Thyroid gland (tissue), 4 donors: ENCODE data around the gene A2ML1. TPM values are rescaled to one million over a fixed set of nuclear protein-coding genes. Genes with fewer than 3 reads are reported as not detected.
"Not testable (repeated sequence)": the region's sequence is repeated elsewhere in the genome, so short reads cannot be mapped to it uniquely, and the experiment has no call there.

Source experiments
- DNase-seq, 2 donors: peaks; one replicate each; pipeline ENCODE4 v3.0.0-alpha.2; 2019
- H3K27ac ChIP-seq, 3 donors: fragments of 200-600 bp; sonication (generic); 1 replicate in 2 of 3; 2 replicates in 1 of 3; pipeline ENCODE4 v1.5.1; 2016 to 2019; ENCODE audit warnings: mild to moderate bottlenecking in 1 of 3, moderate library complexity in 1 of 3
- H3K27me3 ChIP-seq: fragments of 200-600 bp; sonication (generic); one replicate; pipeline ENCODE4 v1.5.1; 2019
- H3K36me3 ChIP-seq, 2 donors: fragments of 200-600 bp; sonication (generic); one replicate each; pipeline ENCODE4 v1.5.1; 2016 to 2019
- H3K4me1 ChIP-seq, 2 donors: fragments of 200-600 bp; sonication (generic); one replicate each; pipeline ENCODE4 v1.5.1; 2017 to 2019
- H3K4me3 ChIP-seq, 3 donors: fragments of 200-600 bp; sonication (generic); replicated peaks in 1 of 3; 1 replicate in 2 of 3; 2 replicates in 1 of 3; pipeline ENCODE4 v1.5.1; 2016; ENCODE audit warnings: mild to moderate bottlenecking in 1 of 3
- H3K9me3 ChIP-seq: fragments of 200-600 bp; sonication (generic); one replicate; pipeline ENCODE4 v1.5.1; 2017
- CTCF ChIP-seq, 6 experiments: fragments of 200-600 bp in 3 of 6; fragments of 450-650 bp in 3 of 6; sonication (generic) in 3 of 6; IDR thresholded peaks; one replicate each; pipeline ENCODE4 v1.5.1; 2016 to 2019; ENCODE audit warnings: antibody characterized with exemption in 6 of 6, mild to moderate bottlenecking in 2 of 6, inconsistent platforms in 1 of 6, moderate library complexity in 1 of 6
- POLR2A ChIP-seq, 2 donors: fragments of 450-650 bp; IDR thresholded peaks; one replicate each; pipeline ENCODE4 v1.6.1; 2017; ENCODE audit warnings: antibody characterized with exemption in 2 of 2, mild to moderate bottlenecking in 2 of 2, moderate library complexity in 1 of 2
- WGBS, 2 donors: methylation state at CpG; one replicate each; pipeline ENCODE4 v1.1.5; 2017; 5-methylcytosine and 5-hydroxymethylcytosine counted together
- intact Hi-C: fragments of 100-400 bp; cut with DNase I; formaldehyde crosslinking; loops from one replicate; pipeline ENCODE4 v1.15.1; 2023
- total RNA-seq, 4 donors: library from RNA; depleted of rRNA; stranded (reverse); fragments of >200 nt; gene quantifications; one replicate each; pipeline ENCODE4 v1.2.3, GENCODE V29; 2016

The A2ML1 gene
- total RNA-seq, 4 donors from 2014 or later = 0.22 to 0.27 TPM; not detected in 2

- TF ChIP-seq POLR2A (IDR thresholded peaks at IDR 0.05) (no peak), CTCF (IDR thresholded peaks at IDR 0.05) (no peak)
- no peak for DNase-seq
- Histone ChIP-seq H3K27me3 (no peaks in the 10 kb centered on the region), H3K27ac (no peak overlapping the region), H3K4me3 (no peak overlapping the region), H3K9me3 (no peaks in the 10 kb centered on the region), H3K36me3 (no peaks in the 10 kb centered on the region), H3K4me1 (peaks cover 0 to 6% of the 10 kb centered on the region in 2 donors)
- intact Hi-C loops = no loop called here
- WGBS, 2 donors = 72 to 74% methylated on average over 3 of the region's 3 CpGs
These were observed 23.9 kb downstream of the A2ML1 start for GRCh38 chr12:8846305-8846704.

- intact Hi-C loops = no loop called here
- WGBS, 2 donors = 89 to 93% methylated on average over 6 of the region's 6 CpGs
- no peak for TF ChIP-seq POLR2A (IDR thresholded peaks at IDR 0.05)
- no peak for TF ChIP-seq CTCF (IDR thresholded peaks at IDR 0.05)
- Histone ChIP-seq H3K27ac (no peak overlapping the region), H3K36me3 (no peaks in the 10 kb centered on the region), H3K4me1 (peaks cover 0 to 6% of the 10 kb centered on the region in 2 donors), H3K9me3 (no peaks in the 10 kb centered on the region), H3K27me3 (no peaks in the 10 kb centered on the region), H3K4me3 (no peak overlapping the region)
- DNase-seq = no peak
These were observed 25.0 kb downstream of the A2ML1 start for GRCh38 chr12:8847435-8847834.

- intact Hi-C loops = loop anchor here (10.0 kb wide), 1 partner anchor 165 kb away; no protein-coding TSS in a partner anchor
- 85 to 88% methylated on average over 5 of the region's 5 CpGs for WGBS, 2 donors
These were observed 27.5 kb downstream of the A2ML1 start for GRCh38 chr12:8849876-8850275.

GRCh38 chr12:8852119-8852518, 29.7 kb downstream of the A2ML1 start:
- no peaks in the 10 kb centered on the region for H3K9me3 ChIP-seq
- DNase-seq = no peak
- H3K27me3 ChIP-seq = no peaks in the 10 kb centered on the region
- no peak overlapping the region for H3K27ac ChIP-seq
- WGBS, 2 donors = 76% methylated on average over 7 of the region's 7 CpGs
- H3K36me3 ChIP-seq = no peaks in the 10 kb centered on the region
- intact Hi-C loops = loop anchor here (10.0 kb wide), 1 partner anchor 167 kb away; no protein-coding TSS in a partner anchor
- H3K4me1 ChIP-seq = no peaks in the 10 kb centered on the region
- H3K4me3 ChIP-seq = no peak overlapping the region
- TF ChIP-seq POLR2A (IDR thresholded peaks at IDR 0.05) (no peak), CTCF (IDR thresholded peaks at IDR 0.05) (no peak)

More at GRCh38 chr12:8849876-8850275, 27.5 kb downstream of the A2ML1 start:
- H3K9me3 ChIP-seq = no peaks in the 10 kb centered on the region
- no peaks in the 10 kb centered on the region for H3K27me3 ChIP-seq
- no peak overlapping the region for H3K27ac ChIP-seq
- H3K4me1 ChIP-seq = peaks cover 0 to 2% of the 10 kb centered on the region in 2 donors
- H3K4me3 ChIP-seq = no peak overlapping the region
- no peak for DNase-seq
- no peak for TF ChIP-seq CTCF (IDR thresholded peaks at IDR 0.05)
- TF ChIP-seq POLR2A (IDR thresholded peaks at IDR 0.05) = no peak
- no peaks in the 10 kb centered on the region for H3K36me3 ChIP-seq

GRCh38 chr12:8855891-8856290, 33.5 kb downstream of the A2ML1 start:
- no peak overlapping the region for H3K27ac ChIP-seq
- no peaks in the 10 kb centered on the region for H3K36me3 ChIP-seq
- no peak for DNase-seq
- H3K27me3 ChIP-seq = no peaks in the 10 kb centered on the region
- no peak for TF ChIP-seq POLR2A (IDR thresholded peaks at IDR 0.05)
- no peak for TF ChIP-seq CTCF (IDR thresholded peaks at IDR 0.05)
- 45 to 47% methylated on average over 2 of the region's 2 CpGs for WGBS, 2 donors
- no peaks in the 10 kb centered on the region for H3K4me1 ChIP-seq
- no peak overlapping the region for H3K4me3 ChIP-seq
- no peaks in the 10 kb centered on the region for H3K9me3 ChIP-seq
- intact Hi-C loops = loop anchor here (10.0 kb wide), 1 partner anchor 171 kb away; no protein-coding TSS in a partner anchor

GRCh38 chr12:8859448-8859847, 37.0 kb downstream of the A2ML1 start:
- intact Hi-C loops = loop anchor here (10.0 kb wide), 1 partner anchor 175 kb away; no protein-coding TSS in a partner anchor
- not testable (repeated sequence) for H3K4me1 ChIP-seq

More at GRCh38 chr12:8859448-8859847, 37.0 kb downstream of the A2ML1 start:
- H3K4me3 ChIP-seq, H3K27ac ChIP-seq, DNase-seq, H3K9me3 ChIP-seq, H3K27me3 ChIP-seq, H3K36me3 ChIP-seq: not testable (repeated sequence)
- 85 to 92% methylated on average over 4 of the region's 4 CpGs for WGBS, 2 donors
